AG04449 (cell line): ENCODE measurements around the gene PRRX1.

ENCODE experiments used
- CTCF ChIA-PET: fragments of 350-600 bp; formaldehyde crosslinking; extraction: SDS; loops from one replicate; lab custom pipeline; 2021; ENCODE audit warnings: antibody characterized with exemption; lab: Yijun Ruan, JAX
- POLR2A ChIA-PET: fragments of 400-600, 350-600 bp; formaldehyde crosslinking; extraction: SDS; loops from one replicate; lab custom pipeline; 2020; ENCODE audit warnings: antibody characterized with exemption, inconsistent platforms; lab: Yijun Ruan, JAX
- DNase-seq: peaks from one replicate; pipeline ENCODE4 v3.0.0-alpha.2; 2010; ENCODE audit warnings: low read depth, low spot score
- H3K4me3 ChIP-seq: 2 replicates; pipeline ENCODE4 v1.5.1; 2011; ENCODE audit warnings: low read depth, mild to moderate bottlenecking, control low read depth, low read length
- CTCF ChIP-seq: IDR thresholded peaks from one replicate; pipeline ENCODE4 v1.5.1; 2011; ENCODE audit warnings: mild to moderate bottlenecking, moderate library complexity, low read length, control low read depth, inconsistent platforms; ENCODE audit not compliant: insufficient read depth; ENCODE audit errors: missing control alignments

PRRX1 gene

GRCh38 chr1:170664093-170664827 is at the start of gene PRRX1:
PRRX1 (plus strand) TSS chr1:170664131; CDS start chr1:170664219, 88 bp downstream.
- CTCF ChIA-PET: interaction anchor here (0.7 to 1.8 kb wide), 6 partner anchors 12 to 736 kb away, joined by 3 to 5 read pairs (median 4); no protein-coding TSS in a partner anchor
- POLR2A ChIA-PET: interaction anchor here (1.7 to 2.0 kb wide), 2 partner anchors 11 to 133 kb away, joined by 6 to 9 read pairs; partner anchors contain the start of gene GORAB
- DNase-seq: no peak
- H3K4me3 ChIP-seq: peak within 1 kb of the TSS; percentile 95
- TF ChIP-seq CTCF: no peak

GRCh38 chr1:170617591-170618330 is 46.2 kb upstream of the PRRX1 start:
- no peak for DNase-seq
- CTCF ChIA-PET: no interaction called here
- POLR2A ChIA-PET: no interaction called here
- no peak overlapping the region for H3K4me3 ChIP-seq
- TF ChIP-seq CTCF: no peak

- ChIA-PET POLR2A (no interaction called here), CTCF (no interaction called here)
- no peak for TF ChIP-seq CTCF
- no peak overlapping the region for H3K4me3 ChIP-seq
- DNase-seq: no peak
These were observed 45.5 kb upstream of the PRRX1 start for GRCh38 chr1:170618421-170618820.

GRCh38 chr1:170619241-170620028 is 44.5 kb upstream of the PRRX1 start:
- no peak for DNase-seq
- no peak for TF ChIP-seq CTCF
- ChIA-PET POLR2A (interaction anchor here (1.9 kb wide), 1 partner anchor 15 kb away, joined by 8 read pairs; no protein-coding TSS in a partner anchor), CTCF (interaction anchor here (0.7 kb wide), 1 partner anchor 9 kb away, joined by 3 read pairs; no protein-coding TSS in a partner anchor)
- H3K4me3 ChIP-seq: no peak overlapping the region

- no peak for TF ChIP-seq CTCF
- CTCF ChIA-PET: no interaction called here
- POLR2A ChIA-PET: interaction anchor here (1.9 kb wide), 1 partner anchor 15 kb away, joined by 8 read pairs; no protein-coding TSS in a partner anchor
- no peak overlapping the region for H3K4me3 ChIP-seq
- no peak for DNase-seq
These were observed 43.8 kb upstream of the PRRX1 start for GRCh38 chr1:170620164-170620563.
